ENCODE results near the gene PPARGC1A. TPM values are rescaled to one million over a fixed set of nuclear protein-coding genes. Genes with fewer than 3 reads are reported as not detected.

The PPARGC1A gene
- total and polyA plus RNA-seq, 2 experiments from 2014 or later, result 0.76 to 3.3 TPM

DNA sequence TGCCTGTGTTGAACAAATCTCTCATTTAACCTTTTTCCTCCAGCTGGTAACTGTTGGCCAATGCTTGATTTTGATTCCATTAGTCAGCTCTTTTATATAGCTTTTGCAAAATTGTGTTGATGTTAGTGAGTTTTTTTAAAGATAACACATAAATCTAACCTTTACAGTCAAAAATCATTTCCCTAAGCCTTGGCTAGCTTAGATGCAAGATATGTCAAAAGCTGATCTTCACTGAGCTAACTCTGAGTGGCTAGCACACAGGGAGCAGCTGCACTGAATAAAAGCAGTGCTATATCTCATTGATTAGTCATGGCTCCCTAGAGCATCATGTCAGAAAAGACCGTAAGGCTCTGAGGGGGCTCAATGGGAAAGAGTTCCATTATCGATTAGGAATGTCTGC lies 78.7 kb downstream of the PPARGC1A start:
- H3K36me3 ChIP-seq (ENCODE audit: insufficient read depth), result no peaks in the 10 kb centered on the region
- H2AFZ ChIP-seq, result no peak overlapping the region
- no peaks in the 10 kb centered on the region; the same call in 1 of the 2 replicates for H3K9me2 ChIP-seq (ENCODE audit: insufficient read depth)
- ATAC-seq (no peak), DNase-seq (ENCODE audit: low spot score) (no peak)
- no peak overlapping the region for H3K4me3 ChIP-seq
- H3K4me1 ChIP-seq (ENCODE audit: insufficient read depth), result no peaks in the 10 kb centered on the region
- no peaks in the 10 kb centered on the region for H3K27me3 ChIP-seq (ENCODE audit: insufficient read depth)
- H3K27me3 Mint-ChIP-seq (ENCODE audit: insufficient read depth, low read depth, poor library complexity), result no peaks in the 10 kb centered on the region
- H3K4me3 Mint-ChIP-seq, result no peak overlapping the region
- no peaks in the 10 kb centered on the region for H3K9me3 Mint-ChIP-seq
- H3K4me1 Mint-ChIP-seq, result no peaks in the 10 kb centered on the region
- no peaks in the 10 kb centered on the region for H4K20me1 ChIP-seq (replicated peaks; ENCODE audit: insufficient read depth)
- no peaks in the 10 kb centered on the region for H3K79me2 ChIP-seq (replicated peaks; ENCODE audit: insufficient read depth)
- H3K36me3 Mint-ChIP-seq (ENCODE audit: low read depth), result no peaks in the 10 kb centered on the region
- H3K4me2 ChIP-seq, result no peak overlapping the region
- TF ChIP-seq EZH2 (IDR thresholded peaks at IDR 0.05; ENCODE audit: low read depth, unreplicated experiment) (no peak), NANOG (IDR thresholded peaks at IDR 0.05; ENCODE audit: borderline replicate concordance) (no peak), JUNB (IDR thresholded peaks at IDR 0.05; ENCODE audit: unreplicated experiment) (no peak), EZH2phosphoT487 (IDR thresholded peaks at IDR 0.05; ENCODE audit: unreplicated experiment) (no peak), STAT1 (IDR thresholded peaks at IDR 0.05; ENCODE audit: unreplicated experiment) (no peak)
- TF ChIP-seq, protein P1, sequence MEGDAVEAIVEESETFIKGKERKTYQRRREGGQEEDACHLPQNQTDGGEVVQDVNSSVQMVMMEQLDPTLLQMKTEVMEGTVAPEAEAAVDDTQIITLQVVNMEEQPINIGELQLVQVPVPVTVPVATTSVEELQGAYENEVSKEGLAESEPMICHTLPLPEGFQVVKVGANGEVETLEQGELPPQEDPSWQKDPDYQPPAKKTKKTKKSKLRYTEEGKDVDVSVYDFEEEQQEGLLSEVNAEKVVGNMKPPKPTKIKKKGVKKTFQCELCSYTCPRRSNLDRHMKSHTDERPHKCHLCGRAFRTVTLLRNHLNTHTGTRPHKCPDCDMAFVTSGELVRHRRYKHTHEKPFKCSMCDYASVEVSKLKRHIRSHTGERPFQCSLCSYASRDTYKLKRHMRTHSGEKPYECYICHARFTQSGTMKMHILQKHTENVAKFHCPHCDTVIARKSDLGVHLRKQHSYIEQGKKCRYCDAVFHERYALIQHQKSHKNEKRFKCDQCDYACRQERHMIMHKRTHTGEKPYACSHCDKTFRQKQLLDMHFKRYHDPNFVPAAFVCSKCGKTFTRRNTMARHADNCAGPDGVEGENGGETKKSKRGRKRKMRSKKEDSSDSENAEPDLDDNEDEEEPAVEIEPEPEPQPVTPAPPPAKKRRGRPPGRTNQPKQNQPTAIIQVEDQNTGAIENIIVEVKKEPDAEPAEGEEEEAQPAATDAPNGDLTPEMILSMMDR (conservative IDR thresholded peaks at IDR 0.05; ENCODE audit: low read depth in 2 of 2), result no peak
- TF ChIP-seq, protein P2, sequence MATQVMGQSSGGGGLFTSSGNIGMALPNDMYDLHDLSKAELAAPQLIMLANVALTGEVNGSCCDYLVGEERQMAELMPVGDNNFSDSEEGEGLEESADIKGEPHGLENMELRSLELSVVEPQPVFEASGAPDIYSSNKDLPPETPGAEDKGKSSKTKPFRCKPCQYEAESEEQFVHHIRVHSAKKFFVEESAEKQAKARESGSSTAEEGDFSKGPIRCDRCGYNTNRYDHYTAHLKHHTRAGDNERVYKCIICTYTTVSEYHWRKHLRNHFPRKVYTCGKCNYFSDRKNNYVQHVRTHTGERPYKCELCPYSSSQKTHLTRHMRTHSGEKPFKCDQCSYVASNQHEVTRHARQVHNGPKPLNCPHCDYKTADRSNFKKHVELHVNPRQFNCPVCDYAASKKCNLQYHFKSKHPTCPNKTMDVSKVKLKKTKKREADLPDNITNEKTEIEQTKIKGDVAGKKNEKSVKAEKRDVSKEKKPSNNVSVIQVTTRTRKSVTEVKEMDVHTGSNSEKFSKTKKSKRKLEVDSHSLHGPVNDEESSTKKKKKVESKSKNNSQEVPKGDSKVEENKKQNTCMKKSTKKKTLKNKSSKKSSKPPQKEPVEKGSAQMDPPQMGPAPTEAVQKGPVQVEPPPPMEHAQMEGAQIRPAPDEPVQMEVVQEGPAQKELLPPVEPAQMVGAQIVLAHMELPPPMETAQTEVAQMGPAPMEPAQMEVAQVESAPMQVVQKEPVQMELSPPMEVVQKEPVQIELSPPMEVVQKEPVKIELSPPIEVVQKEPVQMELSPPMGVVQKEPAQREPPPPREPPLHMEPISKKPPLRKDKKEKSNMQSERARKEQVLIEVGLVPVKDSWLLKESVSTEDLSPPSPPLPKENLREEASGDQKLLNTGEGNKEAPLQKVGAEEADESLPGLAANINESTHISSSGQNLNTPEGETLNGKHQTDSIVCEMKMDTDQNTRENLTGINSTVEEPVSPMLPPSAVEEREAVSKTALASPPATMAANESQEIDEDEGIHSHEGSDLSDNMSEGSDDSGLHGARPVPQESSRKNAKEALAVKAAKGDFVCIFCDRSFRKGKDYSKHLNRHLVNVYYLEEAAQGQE (IDR thresholded peaks at IDR 0.05; ENCODE audit: unreplicated experiment), result no peak
- TF ChIP-seq, protein P3, sequence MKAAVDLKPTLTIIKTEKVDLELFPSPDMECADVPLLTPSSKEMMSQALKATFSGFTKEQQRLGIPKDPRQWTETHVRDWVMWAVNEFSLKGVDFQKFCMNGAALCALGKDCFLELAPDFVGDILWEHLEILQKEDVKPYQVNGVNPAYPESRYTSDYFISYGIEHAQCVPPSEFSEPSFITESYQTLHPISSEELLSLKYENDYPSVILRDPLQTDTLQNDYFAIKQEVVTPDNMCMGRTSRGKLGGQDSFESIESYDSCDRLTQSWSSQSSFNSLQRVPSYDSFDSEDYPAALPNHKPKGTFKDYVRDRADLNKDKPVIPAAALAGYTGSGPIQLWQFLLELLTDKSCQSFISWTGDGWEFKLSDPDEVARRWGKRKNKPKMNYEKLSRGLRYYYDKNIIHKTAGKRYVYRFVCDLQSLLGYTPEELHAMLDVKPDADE (IDR thresholded peaks at IDR 0.05), result no peak
- no peak overlapping the region for H3K27ac Mint-ChIP-seq
- no peak overlapping the region for H3K27ac ChIP-seq (ENCODE audit: low read depth)
- no peaks in the 10 kb centered on the region for H3F3A ChIP-seq (replicated peaks; ENCODE audit: low read depth)

DNA sequence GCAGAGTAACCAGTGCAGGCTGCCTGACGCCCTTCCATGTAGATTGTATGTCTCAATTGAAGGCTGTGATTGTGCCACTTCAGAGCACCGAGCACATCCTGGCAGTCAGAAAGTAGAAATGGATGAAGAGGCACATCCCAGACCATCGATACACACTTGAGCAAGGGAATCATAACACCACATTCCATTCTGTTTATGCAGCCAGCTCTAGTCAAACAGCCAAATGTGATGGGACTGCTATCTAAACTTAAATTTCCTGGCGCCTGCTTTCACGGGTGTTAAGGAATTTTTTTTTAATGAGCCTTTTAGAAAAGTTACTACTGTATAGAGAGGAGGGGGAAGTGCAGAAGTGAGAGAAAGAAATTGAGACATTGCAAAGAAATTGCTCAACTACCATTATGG lies 84.4 kb downstream of the PPARGC1A start:
- DNase-seq (ENCODE audit: low spot score) (no peak), ATAC-seq (no peak)
- Histone ChIP-seq H3K36me3 (ENCODE audit: insufficient read depth) (no peaks in the 10 kb centered on the region), H3K4me2 (no peak overlapping the region), H3K27ac (ENCODE audit: low read depth) (no peak overlapping the region), H3K4me1 (ENCODE audit: insufficient read depth) (no peaks in the 10 kb centered on the region), H3K9me2 (ENCODE audit: insufficient read depth) (0 out of 2 replicates have a peak, but pooled peaks cover 3% of the 10 kb centered on the region), H3F3A (replicated peaks; ENCODE audit: low read depth) (no peaks in the 10 kb centered on the region), H4K20me1 (replicated peaks; ENCODE audit: insufficient read depth) (no peaks in the 10 kb centered on the region), H3K4me3 (no peak overlapping the region), H3K27me3 (ENCODE audit: insufficient read depth) (no peaks in the 10 kb centered on the region), H3K79me2 (replicated peaks; ENCODE audit: insufficient read depth) (no peaks in the 10 kb centered on the region), H2AFZ (no peak overlapping the region)
- Mint-ChIP-seq H3K27me3 (ENCODE audit: insufficient read depth, low read depth, poor library complexity) (no peaks in the 10 kb centered on the region), H3K36me3 (ENCODE audit: low read depth) (no peaks in the 10 kb centered on the region), H3K27ac (no peak overlapping the region), H3K4me3 (no peak overlapping the region), H3K4me1 (no peaks in the 10 kb centered on the region), H3K9me3 (no peaks in the 10 kb centered on the region)
- TF ChIP-seq EZH2 (IDR thresholded peaks at IDR 0.05; ENCODE audit: low read depth, unreplicated experiment), result no peak
- TF ChIP-seq, protein P4, sequence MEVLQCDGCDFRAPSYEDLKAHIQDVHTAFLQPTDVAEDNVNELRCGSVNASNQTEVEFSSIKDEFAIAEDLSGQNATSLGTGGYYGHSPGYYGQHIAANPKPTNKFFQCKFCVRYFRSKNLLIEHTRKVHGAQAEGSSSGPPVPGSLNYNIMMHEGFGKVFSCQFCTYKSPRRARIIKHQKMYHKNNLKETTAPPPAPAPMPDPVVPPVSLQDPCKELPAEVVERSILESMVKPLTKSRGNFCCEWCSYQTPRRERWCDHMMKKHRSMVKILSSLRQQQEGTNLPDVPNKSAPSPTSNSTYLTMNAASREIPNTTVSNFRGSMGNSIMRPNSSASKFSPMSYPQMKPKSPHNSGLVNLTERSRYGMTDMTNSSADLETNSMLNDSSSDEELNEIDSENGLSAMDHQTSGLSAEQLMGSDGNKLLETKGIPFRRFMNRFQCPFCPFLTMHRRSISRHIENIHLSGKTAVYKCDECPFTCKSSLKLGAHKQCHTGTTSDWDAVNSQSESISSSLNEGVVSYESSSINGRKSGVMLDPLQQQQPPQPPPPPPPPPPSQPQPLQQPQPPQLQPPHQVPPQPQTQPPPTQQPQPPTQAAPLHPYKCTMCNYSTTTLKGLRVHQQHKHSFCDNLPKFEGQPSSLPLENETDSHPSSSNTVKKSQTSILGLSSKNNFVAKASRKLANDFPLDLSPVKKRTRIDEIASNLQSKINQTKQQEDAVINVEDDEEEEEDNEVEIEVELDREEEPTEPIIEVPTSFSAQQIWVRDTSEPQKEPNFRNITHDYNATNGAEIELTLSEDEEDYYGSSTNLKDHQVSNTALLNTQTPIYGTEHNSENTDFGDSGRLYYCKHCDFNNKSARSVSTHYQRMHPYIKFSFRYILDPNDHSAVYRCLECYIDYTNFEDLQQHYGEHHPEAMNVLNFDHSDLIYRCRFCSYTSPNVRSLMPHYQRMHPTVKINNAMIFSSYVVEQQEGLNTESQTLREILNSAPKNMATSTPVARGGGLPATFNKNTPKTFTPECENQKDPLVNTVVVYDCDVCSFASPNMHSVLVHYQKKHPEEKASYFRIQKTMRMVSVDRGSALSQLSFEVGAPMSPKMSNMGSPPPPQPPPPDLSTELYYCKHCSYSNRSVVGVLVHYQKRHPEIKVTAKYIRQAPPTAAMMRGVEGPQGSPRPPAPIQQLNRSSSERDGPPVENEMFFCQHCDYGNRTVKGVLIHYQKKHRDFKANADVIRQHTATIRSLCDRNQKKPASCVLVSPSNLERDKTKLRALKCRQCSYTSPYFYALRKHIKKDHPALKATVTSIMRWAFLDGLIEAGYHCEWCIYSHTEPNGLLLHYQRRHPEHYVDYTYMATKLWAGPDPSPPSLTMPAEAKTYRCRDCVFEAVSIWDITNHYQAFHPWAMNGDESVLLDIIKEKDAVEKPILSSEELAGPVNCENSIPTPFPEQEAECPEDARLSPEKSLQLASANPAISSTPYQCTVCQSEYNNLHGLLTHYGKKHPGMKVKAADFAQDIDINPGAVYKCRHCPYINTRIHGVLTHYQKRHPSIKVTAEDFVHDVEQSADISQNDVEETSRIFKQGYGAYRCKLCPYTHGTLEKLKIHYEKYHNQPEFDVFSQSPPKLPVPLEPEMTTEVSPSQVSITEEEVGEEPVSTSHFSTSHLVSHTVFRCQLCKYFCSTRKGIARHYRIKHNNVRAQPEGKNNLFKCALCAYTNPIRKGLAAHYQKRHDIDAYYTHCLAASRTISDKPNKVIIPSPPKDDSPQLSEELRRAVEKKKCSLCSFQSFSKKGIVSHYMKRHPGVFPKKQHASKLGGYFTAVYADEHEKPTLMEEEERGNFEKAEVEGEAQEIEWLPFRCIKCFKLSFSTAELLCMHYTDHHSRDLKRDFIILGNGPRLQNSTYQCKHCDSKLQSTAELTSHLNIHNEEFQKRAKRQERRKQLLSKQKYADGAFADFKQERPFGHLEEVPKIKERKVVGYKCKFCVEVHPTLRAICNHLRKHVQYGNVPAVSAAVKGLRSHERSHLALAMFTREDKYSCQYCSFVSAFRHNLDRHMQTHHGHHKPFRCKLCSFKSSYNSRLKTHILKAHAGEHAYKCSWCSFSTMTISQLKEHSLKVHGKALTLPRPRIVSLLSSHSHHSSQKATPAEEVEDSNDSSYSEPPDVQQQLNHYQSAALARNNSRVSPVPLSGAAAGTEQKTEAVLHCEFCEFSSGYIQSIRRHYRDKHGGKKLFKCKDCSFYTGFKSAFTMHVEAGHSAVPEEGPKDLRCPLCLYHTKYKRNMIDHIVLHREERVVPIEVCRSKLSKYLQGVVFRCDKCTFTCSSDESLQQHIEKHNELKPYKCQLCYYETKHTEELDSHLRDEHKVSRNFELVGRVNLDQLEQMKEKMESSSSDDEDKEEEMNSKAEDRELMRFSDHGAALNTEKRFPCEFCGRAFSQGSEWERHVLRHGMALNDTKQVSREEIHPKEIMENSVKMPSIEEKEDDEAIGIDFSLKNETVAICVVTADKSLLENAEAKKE (CRISPR knock-in tag; IDR thresholded peaks at IDR 0.05), result no peak
